ENCODE results near the gene DHRS7. TPM values are rescaled to one million over a fixed set of nuclear protein-coding genes. Genes with fewer than 3 reads are reported as not detected.

DHRS7 gene
- total and polyA plus RNA-seq, 7 donors = 239 to 743 (median 492) TPM

DNA sequence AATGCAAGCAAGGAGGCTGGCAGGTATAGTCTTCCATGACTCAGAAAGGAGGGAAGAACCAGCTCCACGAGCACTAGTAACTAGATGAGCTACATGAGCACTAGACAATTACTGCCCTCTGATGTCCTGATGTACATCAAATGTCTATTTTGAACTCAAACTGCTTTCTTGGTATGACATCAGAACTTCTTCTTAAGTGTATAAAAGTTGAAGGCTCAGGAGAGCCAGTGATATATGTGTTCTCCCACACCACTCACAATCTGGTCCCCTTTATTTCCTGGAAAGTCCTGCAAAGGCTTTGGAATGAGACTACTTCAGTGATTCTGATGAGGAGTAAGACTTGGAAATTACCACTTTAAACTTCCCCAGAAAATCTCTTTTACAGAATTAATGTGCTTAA is 18.5 kb upstream of the DHRS7 start:
- Histone ChIP-seq H3K4me3 (peak overlapping the region; percentile 65), H3K4me1 (peaks cover 30% of the 10 kb centered on the region), H3K27me3 (ENCODE audit: insufficient read depth in 3 of 3, low read length in 2 of 3) (no peaks in the 10 kb centered on the region), H3K27ac (peak overlapping the region; percentile 69), H3K9me3 (no peaks in the 10 kb centered on the region), H3K36me3 (ENCODE audit: insufficient read depth in 1 of 2, low read depth in 1 of 2) (no peaks in the 10 kb centered on the region)
- no peak for TF ChIP-seq CTCF (IDR thresholded peaks at IDR 0.05)
- 2 to 10% (median 7%) methylated on average over 1 of the region's 1 CpG for WGBS, 3 donors
- intact Hi-C loops (cut with DNase I) = loop anchor here (1.0 to 10.0 kb wide), 4 partner anchors 119 to 679 kb away; no protein-coding TSS in a partner anchor
- ATAC-seq (peak in 3 of 4 donors; percentile 53 to 57 (median 56)), DNase-seq (no peak)

DNA sequence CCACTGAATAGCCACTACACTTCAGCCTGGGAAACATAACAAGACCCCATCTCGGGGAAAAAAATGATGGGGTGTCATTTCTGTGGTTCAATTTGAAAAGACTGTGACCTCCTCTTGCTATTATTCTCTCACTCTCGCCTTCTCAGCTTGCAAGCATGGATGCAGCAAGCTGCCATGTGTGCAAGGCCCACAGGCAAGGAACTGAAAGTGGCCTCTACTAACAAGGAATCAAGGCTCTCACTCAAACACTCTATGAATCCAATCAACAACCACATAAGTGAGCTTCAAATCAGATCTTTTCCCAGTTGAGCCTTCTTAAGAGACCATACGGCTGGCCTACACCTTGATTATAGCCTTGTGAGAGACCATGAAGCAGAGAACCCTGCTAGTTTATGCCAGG is 17.9 kb upstream of the DHRS7 start:
- Histone ChIP-seq H3K27ac (peak overlapping the region; percentile 69), H3K4me1 (peaks cover 36% of the 10 kb centered on the region), H3K4me3 (peak overlapping the region; percentile 65), H3K9me3 (no peaks in the 10 kb centered on the region), H3K27me3 (ENCODE audit: insufficient read depth in 3 of 3, low read length in 2 of 3) (no peaks in the 10 kb centered on the region), H3K36me3 (ENCODE audit: insufficient read depth in 1 of 2, low read depth in 1 of 2) (no peaks in the 10 kb centered on the region)
- 91 to 99% (median 96%) methylated on average over 3 of the region's 3 CpGs for WGBS, 3 donors
- intact Hi-C loops (cut with DNase I) = loop anchor here in 1 of 2 donors (10.0 kb wide), 1 partner anchor 678 kb away; no protein-coding TSS in a partner anchor
- ATAC-seq = no peak
- TF ChIP-seq CTCF (IDR thresholded peaks at IDR 0.05) = no peak
- no peak for DNase-seq

DNA sequence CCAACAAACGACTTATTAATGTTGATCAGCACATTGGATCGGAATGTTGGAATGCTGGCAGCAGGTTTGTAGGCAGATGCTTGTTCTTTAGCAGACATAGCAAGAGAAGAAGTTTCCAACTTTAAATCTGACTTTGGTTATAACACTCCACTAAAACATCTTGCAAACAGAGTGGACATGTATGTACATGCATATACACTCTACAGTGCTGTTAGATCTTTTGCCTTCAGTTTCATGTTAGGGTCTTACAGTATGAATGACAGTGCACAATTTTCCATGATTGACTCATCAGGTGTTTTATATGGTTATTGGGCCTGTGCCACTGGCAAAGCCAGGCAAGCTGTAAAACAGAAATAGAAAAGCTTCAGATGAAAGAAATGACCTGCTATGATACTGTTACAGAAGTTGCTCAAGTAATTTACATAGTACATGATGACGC is 14.3 kb upstream of the DHRS7 start:
- intact Hi-C loops (cut with DNase I) = no loop called here
- 21 to 36% (median 26%) methylated on average over 3 of the region's 3 CpGs for WGBS, 3 donors
- no peaks in the 10 kb centered on the region for H3K36me3 ChIP-seq (ENCODE audit: insufficient read depth in 1 of 2, low read depth in 1 of 2)
- H3K9me3 ChIP-seq = no peaks in the 10 kb centered on the region
- H3K4me3 ChIP-seq = peak overlapping the region; percentile 21
- DNase-seq (peak; percentile 33 to 67), ATAC-seq (peak; percentile 76 to 79 (median 78))
- H3K27ac ChIP-seq = peak overlapping the region; percentile 87
- no peak for TF ChIP-seq CTCF (IDR thresholded peaks at IDR 0.05)
- peaks cover 64% of the 10 kb centered on the region for H3K4me1 ChIP-seq
- no peaks in the 10 kb centered on the region for H3K27me3 ChIP-seq (ENCODE audit: insufficient read depth in 3 of 3, low read length in 2 of 3)

GRCh38 chr14:60178820-60179219 is 13.6 kb upstream of the DHRS7 start:
- Histone ChIP-seq H3K27ac (peak overlapping the region; percentile 87), H3K9me3 (no peaks in the 10 kb centered on the region), H3K4me3 (peak overlapping the region; percentile 7), H3K36me3 (ENCODE audit: insufficient read depth in 1 of 2, low read depth in 1 of 2) (no peaks in the 10 kb centered on the region), H3K4me1 (peaks cover 63% of the 10 kb centered on the region), H3K27me3 (ENCODE audit: insufficient read depth in 3 of 3, low read length in 2 of 3) (no peaks in the 10 kb centered on the region)
- no peak for DNase-seq
- ATAC-seq = no peak
- intact Hi-C loops (cut with DNase I) = no loop called here
- no peak for TF ChIP-seq CTCF (IDR thresholded peaks at IDR 0.05)
- 95 to 96% (median 96%) methylated on average over 1 of the region's 1 CpG for WGBS, 3 donors

DNA sequence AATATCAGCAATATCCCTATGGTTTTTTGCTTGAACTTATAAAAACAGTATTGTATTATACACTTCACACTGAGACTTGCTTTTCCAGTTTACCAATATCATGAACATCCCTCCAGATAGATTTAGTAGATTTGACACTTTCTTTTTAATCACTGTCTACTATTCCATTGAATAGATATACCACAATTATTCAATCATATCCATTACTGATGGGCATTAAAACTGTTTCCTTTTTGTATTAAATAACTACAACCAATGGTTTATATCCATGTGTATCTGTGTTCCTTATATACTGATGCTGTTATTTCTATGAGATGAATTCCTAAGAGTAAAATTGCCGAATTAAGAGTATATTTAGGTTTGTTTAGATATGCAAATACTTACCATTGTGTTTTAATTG is 13.0 kb upstream of the DHRS7 start:
- peaks cover 56% of the 10 kb centered on the region for H3K4me1 ChIP-seq
- TF ChIP-seq CTCF (IDR thresholded peaks at IDR 0.05) = no peak
- intact Hi-C loops (cut with DNase I) = no loop called here
- peak overlapping the region; percentile 87 for H3K27ac ChIP-seq
- no peaks in the 10 kb centered on the region for H3K9me3 ChIP-seq
- H3K36me3 ChIP-seq (ENCODE audit: insufficient read depth in 1 of 2, low read depth in 1 of 2) = no peaks in the 10 kb centered on the region
- H3K27me3 ChIP-seq (ENCODE audit: insufficient read depth in 3 of 3, low read length in 2 of 3) = no peaks in the 10 kb centered on the region
- ATAC-seq (no peak), DNase-seq (no peak)
- no peak overlapping the region for H3K4me3 ChIP-seq
- 94 to 98% (median 97%) methylated on average over 1 of the region's 1 CpG for whole genome bisulfite sequencing, 3 donors
